HG03565 (cell line): ENCODE results near the gene EHMT1.
"Not testable (repeated sequence)": the region's sequence is repeated elsewhere in the genome, so short reads cannot be mapped to it uniquely, and the experiment has no call there.

Experiments
- ATAC-seq: cut with Tn5 transposase; IDR thresholded peaks from one replicate; pipeline ENCODE4 v1.9.1; 2021; ENCODE audit warnings: mild to moderate bottlenecking, moderate library complexity; ENCODE audit not compliant: unreplicated experiment

EHMT1 gene

GRCh38 chr9:137614631-137615386 is 4.0 kb upstream of the EHMT1 start:
- ATAC-seq: no peak

DNA sequence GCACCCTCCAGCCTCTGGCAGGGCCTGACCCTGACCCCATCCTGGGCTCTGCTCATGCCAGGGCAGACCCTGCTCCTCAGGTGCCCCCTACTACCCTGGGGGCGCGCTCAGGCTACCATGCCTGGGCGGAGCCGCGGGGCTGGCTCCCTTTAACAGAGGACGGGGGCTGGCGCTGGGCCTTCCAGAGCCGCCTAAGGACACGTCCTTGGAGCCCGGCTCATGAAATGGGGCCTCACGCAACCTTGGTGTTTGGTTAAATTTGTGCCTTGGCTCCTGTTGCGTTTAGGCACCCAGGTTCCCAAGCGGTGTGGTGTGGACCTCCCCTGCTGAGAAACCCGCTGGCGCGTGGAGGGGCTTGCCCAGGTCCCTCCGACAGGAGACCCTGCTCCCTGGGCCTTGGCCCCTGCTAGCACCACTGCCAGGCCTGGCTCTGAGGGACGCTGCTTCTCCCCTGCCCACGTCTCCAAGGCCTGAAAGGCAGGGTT is 3.4 kb upstream of the EHMT1 start:
- ATAC-seq: no peak

- ATAC-seq: peak; percentile 26
Measured at GRCh38 chr9:137619240-137620047, 639 bp downstream of the EHMT1 start.

- ATAC-seq: no peak
Measured at GRCh38 chr9:137620048-137620405, 1.2 kb downstream of the EHMT1 start.

DNA sequence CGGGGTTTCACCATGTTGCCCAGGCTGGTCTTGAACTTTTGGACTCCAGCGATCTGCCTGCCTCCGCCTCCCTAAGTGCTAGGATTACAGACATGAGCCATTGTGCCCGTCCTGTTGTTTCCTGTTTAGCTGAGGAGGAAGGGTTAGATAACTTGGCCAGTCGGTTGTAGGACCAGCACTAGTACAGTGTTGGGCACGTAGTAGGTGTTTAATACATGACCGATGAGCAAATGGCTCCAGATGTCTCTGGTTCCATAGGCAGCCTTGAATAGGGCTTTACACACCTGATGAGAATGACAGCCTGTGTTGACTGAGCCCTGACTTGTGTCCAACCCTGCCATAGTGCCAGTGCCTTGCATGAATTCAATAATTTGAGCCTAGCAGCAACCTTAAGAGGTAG is 1.8 kb downstream of the EHMT1 start:
- no peak for ATAC-seq

DNA sequence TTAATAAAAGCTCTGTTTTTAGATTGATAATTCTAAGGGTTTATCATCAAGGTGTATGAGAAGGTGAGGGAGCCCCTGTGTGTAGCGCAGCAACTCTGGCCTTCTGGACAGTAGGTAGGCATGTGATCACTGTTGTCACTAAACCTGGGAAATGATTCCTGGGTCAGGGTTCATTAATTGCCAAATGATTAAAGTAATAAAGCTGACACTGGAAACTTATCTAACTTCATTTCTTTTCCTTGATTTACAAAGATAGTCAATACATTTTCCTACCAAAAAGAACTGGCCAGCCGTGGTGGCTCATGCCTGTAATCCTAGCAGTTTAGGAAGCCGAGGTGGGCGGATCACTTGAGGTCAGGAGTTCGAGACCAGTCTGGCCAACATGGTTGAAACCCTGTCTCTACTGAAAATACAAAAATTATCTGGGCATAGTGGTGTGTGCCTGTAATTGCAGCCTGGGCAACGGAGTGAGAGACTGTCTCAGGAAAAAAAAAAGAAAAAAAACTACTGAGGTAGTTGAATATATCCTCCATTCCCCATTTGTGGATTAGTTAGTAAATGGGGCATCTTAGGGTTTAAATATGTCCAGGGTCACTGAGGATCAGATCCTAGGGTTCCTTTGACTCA is 2.4 kb downstream of the EHMT1 start:
- no peak for ATAC-seq

GRCh38 chr9:137622211-137622610 is 3.4 kb downstream of the EHMT1 start:
- not testable (repeated sequence) for ATAC-seq

DNA sequence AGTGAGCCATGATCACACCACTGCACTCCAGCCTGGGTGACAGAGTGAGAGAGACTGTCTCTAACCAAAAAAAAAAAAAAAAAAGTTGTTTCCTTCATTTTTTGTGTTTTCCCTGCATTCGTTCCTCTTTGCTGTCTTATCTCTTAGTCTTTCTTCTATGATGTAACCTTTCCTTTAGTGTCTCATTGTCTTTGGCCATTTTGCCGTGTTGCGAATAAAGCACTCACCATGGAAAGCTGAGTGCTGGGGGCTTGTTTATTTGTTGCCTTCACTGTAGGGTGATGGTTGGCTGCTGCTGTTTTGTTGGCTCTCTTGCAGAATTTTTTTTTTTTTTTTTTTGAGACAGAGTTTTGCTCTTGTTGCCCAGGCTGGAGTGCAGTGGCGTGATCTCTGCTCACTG is 7.7 kb downstream of the EHMT1 start:
- ATAC-seq: no peak

DNA sequence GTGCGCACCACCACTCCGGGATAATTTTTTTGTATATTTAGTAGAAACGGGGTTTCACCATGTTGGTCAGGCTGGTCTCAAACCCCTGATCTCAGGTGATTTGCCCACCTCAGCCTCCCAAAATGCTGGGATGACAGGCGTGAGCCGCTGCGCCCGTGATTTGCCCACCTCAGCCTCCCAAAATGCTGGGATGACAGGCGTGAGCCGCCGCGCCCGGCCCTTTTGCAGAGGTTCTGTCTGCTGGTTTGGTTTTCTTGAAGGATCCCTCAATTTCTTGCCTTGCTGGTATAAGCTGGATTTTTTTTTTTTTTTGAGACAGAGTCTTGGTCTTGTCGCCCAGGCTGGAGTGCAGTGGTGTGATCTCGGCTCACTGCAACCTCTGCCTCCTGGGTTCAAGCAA is 8.6 kb downstream of the EHMT1 start:
- not testable (repeated sequence) for ATAC-seq

- no peak for ATAC-seq
Measured at GRCh38 chr9:137630126-137630525, 11.3 kb downstream of the EHMT1 start.

DNA sequence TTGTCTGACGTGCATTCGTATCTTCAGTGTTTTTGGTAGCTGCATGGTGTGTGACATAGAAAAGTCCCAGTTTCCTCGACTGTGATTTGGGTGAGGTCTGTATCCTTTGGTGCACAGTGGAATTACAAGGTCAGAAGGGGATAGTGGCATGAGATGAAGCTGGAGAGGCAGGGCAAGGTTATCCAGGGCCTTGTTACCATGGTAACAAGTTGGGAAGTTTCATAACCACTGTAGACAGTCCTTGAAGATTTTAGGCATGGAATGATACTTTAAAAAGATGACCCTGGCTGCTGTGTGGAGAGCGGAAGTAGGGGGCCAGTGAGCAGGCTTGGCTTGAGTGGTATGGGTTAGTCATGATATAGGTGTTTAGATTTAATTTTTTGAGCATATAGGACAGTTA is 11.9 kb downstream of the EHMT1 start:
- no peak for ATAC-seq

- ATAC-seq: no peak
Measured at GRCh38 chr9:137631345-137632229, 12.8 kb downstream of the EHMT1 start.

- no peak for ATAC-seq
Measured at GRCh38 chr9:137632230-137633161, 13.7 kb downstream of the EHMT1 start.

- no peak for ATAC-seq
Measured at GRCh38 chr9:137634016-137634415, 15.2 kb downstream of the EHMT1 start.

GRCh38 chr9:137638680-137639079 is 19.9 kb downstream of the EHMT1 start:
- no peak for ATAC-seq

- no peak for ATAC-seq
Measured at GRCh38 chr9:137639303-137640051, 20.7 kb downstream of the EHMT1 start.

DNA sequence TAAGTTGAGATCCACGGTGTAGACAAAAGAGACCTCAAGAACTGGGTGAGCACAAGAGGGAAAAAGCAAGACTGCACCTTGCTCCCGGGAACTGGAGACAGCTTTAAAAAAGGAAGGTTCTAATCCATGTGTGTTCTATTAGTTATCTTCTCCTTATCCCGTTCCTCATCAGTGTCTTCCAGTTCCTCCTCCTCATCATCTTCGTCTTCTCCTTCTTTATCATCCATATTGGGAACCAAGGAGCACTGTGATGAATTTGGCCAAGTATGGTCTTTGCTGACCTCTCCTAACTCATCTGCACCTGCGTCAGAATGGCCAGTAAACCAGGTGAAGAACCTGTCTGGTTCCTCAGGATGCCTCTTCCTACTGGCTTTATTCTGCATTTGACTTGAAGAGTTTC is 22.1 kb downstream of the EHMT1 start:
- ATAC-seq: no peak

DNA sequence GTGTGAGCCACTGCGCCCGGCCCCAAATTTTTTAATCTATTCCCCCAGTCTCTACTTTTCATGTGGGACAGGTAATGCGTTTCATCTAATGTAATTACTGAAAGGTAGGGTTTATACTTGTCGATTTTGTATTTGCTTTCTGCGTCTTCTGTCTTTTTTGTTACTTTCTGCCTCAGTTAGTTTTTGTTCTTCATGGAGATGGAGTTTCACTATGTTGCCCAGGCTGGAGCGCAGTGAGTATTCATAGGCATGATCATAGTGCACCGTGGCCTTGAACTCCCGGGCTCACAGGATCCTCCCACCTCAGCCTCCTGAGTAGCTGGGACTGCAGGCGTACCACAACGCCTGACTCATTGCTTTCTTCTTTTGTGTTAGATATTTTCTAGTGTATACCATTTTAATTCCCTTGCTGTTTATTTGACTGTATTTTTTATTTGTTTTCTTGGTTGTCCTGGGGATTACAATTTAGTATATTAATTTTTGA is 23.4 kb downstream of the EHMT1 start:
- no peak for ATAC-seq

DNA sequence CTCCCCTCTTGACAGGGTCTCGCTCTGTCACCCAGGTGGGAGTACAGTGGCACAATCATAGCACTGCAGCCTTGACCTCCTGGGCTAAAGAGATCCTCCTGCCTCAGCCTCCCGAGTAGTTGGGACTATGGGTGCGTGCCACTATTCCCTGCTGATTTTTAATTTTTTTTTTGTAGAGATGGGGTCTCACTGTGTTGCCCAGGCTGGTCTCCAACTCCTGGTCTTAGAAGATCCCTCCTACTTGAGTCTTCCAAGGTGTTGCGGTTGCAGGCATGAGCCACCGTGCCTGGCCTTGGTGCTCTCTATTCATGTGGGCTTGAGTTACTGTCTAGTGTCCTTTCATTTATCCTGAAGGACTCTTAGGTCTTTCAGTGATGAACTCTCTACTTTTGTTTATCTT is 24.1 kb downstream of the EHMT1 start:
- no peak for ATAC-seq
